HK-2 (cell line): ENCODE data around the gene ZNF565.
"Not testable (repeated sequence)": the region's sequence is repeated elsewhere in the genome, so short reads cannot be mapped to it uniquely, and the experiment has no call there.

Experiments
- DNase-seq: peaks from one replicate; pipeline ENCODE4 v3.0.0-alpha.2; 2018; ENCODE audit not compliant: unreplicated experiment

ZNF565 gene

GRCh38 chr19:36214386-36215275 is at the start of gene ZNF565, which contains the start of gene ZNF146:
Gene ZNF565 (minus strand): TSS chr19:36214665. CDS start chr19:36201985, 12,680 bp downstream.
Gene ZNF146 (plus strand): TSS chr19:36215106. CDS start chr19:36236441, 21,335 bp downstream.
- DNase-seq: peak; percentile 98

- no peak for DNase-seq
Observed at GRCh38 chr19:36259211-36259610, 44.7 kb upstream of the ZNF565 start.

- no peak for DNase-seq
Observed at GRCh38 chr19:36258028-36258875, 43.8 kb upstream of the ZNF565 start.

GRCh38 chr19:36257520-36257876 is 43.0 kb upstream of the ZNF565 start:
- no peak for DNase-seq

- DNase-seq: no peak
Observed at GRCh38 chr19:36256853-36257519, 42.5 kb upstream of the ZNF565 start.

GRCh38 chr19:36256064-36256463 is 41.6 kb upstream of the ZNF565 start:
- DNase-seq: no peak

GRCh38 chr19:36255316-36255715 is 40.9 kb upstream of the ZNF565 start:
- no peak for DNase-seq

GRCh38 chr19:36254848-36255247 is 40.4 kb upstream of the ZNF565 start:
- DNase-seq: no peak

GRCh38 chr19:36252047-36252446 is 37.6 kb upstream of the ZNF565 start:
- no peak for DNase-seq

GRCh38 chr19:36246006-36246481 is 31.6 kb upstream of the ZNF565 start:
- no peak for DNase-seq

- DNase-seq: no peak
Observed at GRCh38 chr19:36245210-36246005, 30.9 kb upstream of the ZNF565 start.

- DNase-seq: no peak
Observed at GRCh38 chr19:36244066-36244465, 29.6 kb upstream of the ZNF565 start.

- no peak for DNase-seq
Observed at GRCh38 chr19:36236946-36237310, 22.5 kb upstream of the ZNF565 start.

- DNase-seq: no peak
Observed at GRCh38 chr19:36236304-36236945, 22.0 kb upstream of the ZNF565 start.

- DNase-seq: not testable (repeated sequence)
Observed at GRCh38 chr19:36233626-36234025, 19.2 kb upstream of the ZNF565 start.

- DNase-seq: no peak
Observed at GRCh38 chr19:36225219-36225892, 10.9 kb upstream of the ZNF565 start.

GRCh38 chr19:36222503-36222902 is 8.0 kb upstream of the ZNF565 start:
- DNase-seq: no peak

- DNase-seq: no peak
Observed at GRCh38 chr19:36221474-36221873, 7.0 kb upstream of the ZNF565 start.

GRCh38 chr19:36215276-36216123 is 1.0 kb upstream of the ZNF565 start:
- no peak for DNase-seq
